Erythroblast (primary cell): Measurements from ENCODE around the gene DEPDC5.

Source experiments
- GATA1 ChIP-seq: IDR thresholded peaks from 2 replicates; pipeline ENCODE4 v1.6.1; 2011; ENCODE audit warnings: low read depth, mild to moderate bottlenecking, control low read depth, low read length, moderate library complexity
- POLR2A ChIP-seq: IDR thresholded peaks from 2 replicates; pipeline ENCODE4 v1.6.1; 2011; ENCODE audit warnings: mild to moderate bottlenecking, low read length

DNA sequence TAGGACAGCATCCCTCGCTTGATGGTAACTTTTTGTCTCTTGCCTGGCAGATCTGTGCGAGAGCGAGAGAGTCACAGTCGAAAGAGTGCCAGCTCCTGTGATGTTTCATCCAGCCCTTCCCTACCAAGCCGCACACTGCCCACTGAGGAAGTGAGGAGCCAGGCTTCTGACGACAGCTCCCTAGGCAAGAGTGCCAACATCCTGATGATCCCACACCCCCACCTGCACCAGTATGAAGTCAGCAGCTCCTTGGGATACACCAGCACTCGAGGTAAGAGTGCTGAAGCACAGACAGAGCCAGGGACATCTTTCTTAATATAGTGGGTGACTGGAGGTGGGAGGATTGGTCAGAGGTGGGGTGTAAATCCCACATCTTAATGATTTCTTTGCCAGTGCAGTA, 61.1 kb downstream of the DEPDC5 start:
- TF ChIP-seq POLR2A = no peak
- TF ChIP-seq GATA1 = no peak
